Measurements from ENCODE around the gene PDZRN4.

DNA sequence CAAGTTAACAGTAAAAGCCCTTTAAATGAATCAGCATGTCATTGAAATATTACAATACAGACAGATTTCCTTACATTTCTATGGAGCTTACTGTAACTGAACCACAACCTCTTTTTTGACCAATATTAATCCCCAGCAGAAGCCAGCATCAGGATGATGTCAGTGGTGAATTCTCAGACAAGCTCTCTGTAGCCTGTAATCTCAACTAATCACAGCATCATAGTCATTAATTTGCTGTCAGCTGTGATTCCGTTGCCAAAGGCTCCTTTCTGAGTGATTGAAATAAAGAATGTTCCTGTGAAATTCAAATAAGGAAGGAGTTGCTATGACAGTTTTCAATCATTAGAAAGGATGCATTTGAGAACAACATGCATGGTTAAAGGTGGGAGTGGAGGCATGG is 323.1 kb downstream of the PDZRN4 start:
- TF ChIP-seq, protein P1, sequence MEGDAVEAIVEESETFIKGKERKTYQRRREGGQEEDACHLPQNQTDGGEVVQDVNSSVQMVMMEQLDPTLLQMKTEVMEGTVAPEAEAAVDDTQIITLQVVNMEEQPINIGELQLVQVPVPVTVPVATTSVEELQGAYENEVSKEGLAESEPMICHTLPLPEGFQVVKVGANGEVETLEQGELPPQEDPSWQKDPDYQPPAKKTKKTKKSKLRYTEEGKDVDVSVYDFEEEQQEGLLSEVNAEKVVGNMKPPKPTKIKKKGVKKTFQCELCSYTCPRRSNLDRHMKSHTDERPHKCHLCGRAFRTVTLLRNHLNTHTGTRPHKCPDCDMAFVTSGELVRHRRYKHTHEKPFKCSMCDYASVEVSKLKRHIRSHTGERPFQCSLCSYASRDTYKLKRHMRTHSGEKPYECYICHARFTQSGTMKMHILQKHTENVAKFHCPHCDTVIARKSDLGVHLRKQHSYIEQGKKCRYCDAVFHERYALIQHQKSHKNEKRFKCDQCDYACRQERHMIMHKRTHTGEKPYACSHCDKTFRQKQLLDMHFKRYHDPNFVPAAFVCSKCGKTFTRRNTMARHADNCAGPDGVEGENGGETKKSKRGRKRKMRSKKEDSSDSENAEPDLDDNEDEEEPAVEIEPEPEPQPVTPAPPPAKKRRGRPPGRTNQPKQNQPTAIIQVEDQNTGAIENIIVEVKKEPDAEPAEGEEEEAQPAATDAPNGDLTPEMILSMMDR (IDR thresholded peaks at IDR 0.05), result no peak
- TF ChIP-seq POLR2A (IDR thresholded peaks at IDR 0.05), result no peak
